ENCODE measurements around the gene ATG9A. TPM values are rescaled to one million over a fixed set of nuclear protein-coding genes. Genes with fewer than 3 reads are reported as not detected.
A peak's percentile ranks its signal among the peaks of the same experiment; 100 is the strongest.

The ATG9A gene
- total and polyA plus RNA-seq, 2 experiments from 2014 or later = 75.1 to 85.0 TPM

GRCh38 chr2:219230059-219230540, 664 bp upstream of the ATG9A start:
- peaks cover 39% of the 10 kb centered on the region for H3K36me3 ChIP-seq
- DNase-seq (ENCODE audit: low read depth in 1 of 2, low spot score in 1 of 2) = peak; percentile 55 to 71
- H3K27me3 ChIP-seq = no peaks in the 10 kb centered on the region
- H3K4me1 ChIP-seq (ENCODE audit: low read depth) = peaks cover 16% of the 10 kb centered on the region
- peak overlapping the region; percentile 72 for H3K4me3 ChIP-seq
- TF ChIP-seq CTCF (IDR thresholded peaks at IDR 0.05; ENCODE audit: low read depth, low read length) = no peak
- peak overlapping the region; percentile 94 for H3K27ac ChIP-seq
- no peaks in the 10 kb centered on the region for H3K9me3 ChIP-seq (ENCODE audit: low read depth)

- TF ChIP-seq CTCF (IDR thresholded peaks at IDR 0.05; ENCODE audit: low read depth, low read length) = no peak
- Histone ChIP-seq H3K27me3 (no peaks in the 10 kb centered on the region), H3K4me1 (ENCODE audit: low read depth) (peaks cover 16% of the 10 kb centered on the region), H3K9me3 (ENCODE audit: low read depth) (no peaks in the 10 kb centered on the region), H3K4me3 (peak overlapping the region; percentile 72), H3K27ac (peak overlapping the region; percentile 94), H3K36me3 (peaks cover 41% of the 10 kb centered on the region)
- DNase-seq (ENCODE audit: low read depth in 1 of 2, low spot score in 1 of 2) = no peak
Observed at GRCh38 chr2:219228911-219229304, 528 bp downstream of the ATG9A start.

DNA sequence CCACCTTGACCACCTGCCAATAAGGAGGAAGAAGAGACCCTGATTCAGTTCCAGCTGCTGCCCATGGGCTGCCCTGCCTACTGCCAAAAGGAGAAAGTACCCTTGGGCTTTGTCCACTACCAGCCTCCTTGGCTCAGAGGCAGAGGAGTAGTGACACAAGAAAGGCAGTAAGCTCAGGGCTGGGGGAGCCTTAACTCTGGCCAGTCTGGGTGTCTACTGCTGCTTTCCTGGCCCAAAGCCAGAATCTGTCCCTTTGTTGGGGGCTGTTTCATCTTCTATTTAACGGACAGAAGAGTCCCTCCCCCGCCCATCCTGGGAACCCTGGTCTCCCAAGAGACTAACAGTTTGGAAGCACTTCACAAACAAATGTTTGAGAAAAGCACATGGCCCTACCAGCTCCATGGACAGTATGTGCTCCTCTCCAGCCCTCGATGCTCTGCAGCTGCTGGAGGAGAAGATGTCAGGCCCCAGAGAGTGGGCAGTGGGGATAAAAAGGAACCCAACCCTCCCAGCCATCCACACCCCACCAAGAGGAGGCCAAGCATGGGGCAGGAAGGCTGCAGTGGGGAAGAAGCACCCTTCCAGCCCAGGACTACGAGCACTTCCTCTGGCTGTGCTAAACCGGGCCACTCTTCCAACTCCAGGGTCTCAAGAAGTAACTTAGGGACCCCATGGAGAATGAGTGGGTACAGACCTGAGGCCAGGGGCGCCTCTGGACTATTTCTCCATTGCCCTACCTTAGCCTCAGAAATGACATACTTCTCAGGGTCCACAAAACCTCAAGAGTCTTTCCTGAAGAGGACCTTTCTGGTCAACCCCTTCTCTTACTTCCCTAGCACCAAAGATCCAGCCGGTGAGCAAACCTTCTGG, 1.2 kb downstream of the ATG9A start:
- Histone ChIP-seq H3K27me3 (no peaks in the 10 kb centered on the region), H3K4me1 (ENCODE audit: low read depth) (peaks cover 16% of the 10 kb centered on the region), H3K9me3 (ENCODE audit: low read depth) (no peaks in the 10 kb centered on the region), H3K27ac (peak overlapping the region; percentile 94), H3K36me3 (peaks cover 41% of the 10 kb centered on the region), H3K4me3 (peak overlapping the region; percentile 72)
- TF ChIP-seq CTCF (IDR thresholded peaks at IDR 0.05; ENCODE audit: low read depth, low read length) = no peak
- DNase-seq (ENCODE audit: low read depth in 1 of 2, low spot score in 1 of 2) = no peak

DNA sequence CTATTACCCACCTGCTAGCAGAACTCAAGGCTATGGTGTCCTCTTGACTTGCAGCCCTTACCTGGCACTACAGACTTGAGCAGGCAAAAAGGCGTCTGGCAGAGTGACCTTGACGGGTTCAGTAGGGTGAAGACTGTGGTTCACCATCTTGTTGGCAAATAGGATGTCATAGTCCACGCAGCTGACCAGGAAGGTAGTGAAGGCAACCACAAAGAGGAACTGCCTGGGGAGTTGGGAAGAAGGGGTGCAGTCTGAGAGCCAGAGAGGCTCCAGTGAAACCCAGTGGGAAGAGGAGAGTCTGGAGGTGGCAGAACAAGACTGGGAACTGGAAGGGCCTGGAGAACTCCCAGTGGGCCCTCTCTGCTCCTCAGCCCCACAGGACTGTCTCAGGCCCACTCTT, 4.1 kb downstream of the ATG9A start:
- H3K4me1 ChIP-seq (ENCODE audit: low read depth) = peaks cover 7% of the 10 kb centered on the region
- H3K4me3 ChIP-seq = no peak overlapping the region
- TF ChIP-seq CTCF (IDR thresholded peaks at IDR 0.05; ENCODE audit: low read depth, low read length) = no peak
- DNase-seq (ENCODE audit: low read depth in 1 of 2, low spot score in 1 of 2) = no peak
- H3K9me3 ChIP-seq (ENCODE audit: low read depth) = no peaks in the 10 kb centered on the region
- no peak overlapping the region for H3K27ac ChIP-seq
- H3K27me3 ChIP-seq = no peaks in the 10 kb centered on the region
- H3K36me3 ChIP-seq = peaks cover 48% of the 10 kb centered on the region

DNA sequence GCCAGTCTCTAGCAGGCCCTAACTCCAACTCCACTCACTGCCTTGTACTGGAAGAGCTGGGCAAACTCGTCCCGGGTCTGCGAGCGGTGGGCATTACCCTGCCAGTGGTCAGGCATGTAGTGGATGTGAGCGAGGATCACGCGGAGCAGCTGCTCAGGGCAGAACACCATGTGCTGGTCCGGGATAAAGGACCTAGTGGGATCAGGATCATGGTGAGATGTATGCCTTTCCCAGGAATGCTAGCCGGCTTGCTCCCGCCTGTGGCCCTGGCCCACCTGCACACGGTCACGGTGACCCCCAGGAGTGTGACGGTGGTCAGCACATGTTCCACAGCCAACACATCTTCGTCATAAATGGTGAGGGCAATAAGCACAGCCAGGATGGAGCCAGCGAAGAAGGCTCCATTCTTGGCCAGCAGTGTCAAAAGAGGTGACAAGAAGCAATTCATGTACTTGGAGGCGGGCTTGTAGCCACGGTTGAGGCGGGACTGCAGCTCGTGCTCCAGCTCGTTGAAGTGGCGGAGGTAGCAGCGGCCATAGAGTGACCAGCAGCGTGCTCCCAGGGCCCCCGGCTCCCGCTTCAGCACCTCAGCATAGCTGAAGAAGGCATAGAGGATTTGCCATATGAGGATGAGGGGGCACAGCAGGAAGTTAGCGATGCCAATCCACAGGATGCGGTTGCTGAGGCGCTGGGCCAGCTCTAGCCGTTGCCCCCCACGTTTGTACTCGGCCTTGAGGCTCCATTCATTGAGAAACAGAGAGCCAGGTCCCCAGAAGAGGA, 5.4 kb downstream of the ATG9A start:
- no peaks in the 10 kb centered on the region for H3K27me3 ChIP-seq
- H3K9me3 ChIP-seq (ENCODE audit: low read depth) = no peaks in the 10 kb centered on the region
- no peak for TF ChIP-seq CTCF (IDR thresholded peaks at IDR 0.05; ENCODE audit: low read depth, low read length)
- peaks cover 11% of the 10 kb centered on the region for H3K4me1 ChIP-seq (ENCODE audit: low read depth)
- H3K27ac ChIP-seq = no peak overlapping the region
- no peak for DNase-seq (ENCODE audit: low read depth in 1 of 2, low spot score in 1 of 2)
- H3K4me3 ChIP-seq = no peak overlapping the region
- peaks cover 56% of the 10 kb centered on the region for H3K36me3 ChIP-seq

All from cardiac muscle cell (in vitro differentiated cells and primary cell).